HepG2 (cell line): ENCODE measurements around the gene MAN1A1. TPM values are rescaled to one million over a fixed set of nuclear protein-coding genes. Genes with fewer than 3 reads are reported as not detected.

Experiments
- CCAR2 ChIP-seq: fragments of 200-400 bp; formaldehyde crosslinking; optimal IDR thresholded peaks from 2 replicates; pipeline ENCODE3; 2018; ENCODE audit warnings: low read depth, mild to moderate bottlenecking, low read length, moderate library complexity
- HNF4G ChIP-seq, 2 experiments: sonication (generic) in 1 of 2; formaldehyde crosslinking in 1 of 2; IDR thresholded peaks; 2 replicates each; pipeline versions ENCODE4 v1.4.0 to v1.6.1; 2011 to 2020; ENCODE audit warnings: borderline replicate concordance in 2 of 2, low read depth in 2 of 2, mild to moderate bottlenecking in 2 of 2, low read length in 1 of 2, missing genetic modification reagents in 1 of 2, moderate library complexity in 1 of 2
- MBNL3 ChIP-seq: fragments of 250-450 bp; sonication (Bioruptor Pico); conservative IDR thresholded peaks from 2 replicates; pipeline ENCODE4 v1.8.0; 2022; ENCODE audit warnings: mild to moderate bottlenecking, inconsistent platforms
- USF2 ChIP-seq, 2 experiments: sonication (generic) in 1 of 2; formaldehyde crosslinking in 1 of 2; IDR thresholded peaks; 2 replicates each; pipeline versions ENCODE4 v1.5.1 to v1.6.1; 2011 to 2020; ENCODE audit warnings: borderline replicate concordance in 1 of 2, low read depth in 1 of 2, low read length in 1 of 2, mild to moderate bottlenecking in 1 of 2, missing genetic modification reagents in 1 of 2, moderate library complexity in 1 of 2
- ZHX2 ChIP-seq, 2 experiments: sonication (generic) in 1 of 2; formaldehyde crosslinking in 1 of 2; IDR thresholded peaks; 2 replicates each; pipeline versions ENCODE4 v1.6.1 to v1.9.0; 2014 to 2022; ENCODE audit warnings: antibody characterized with exemption in 1 of 2, borderline replicate concordance in 1 of 2, inconsistent platforms in 1 of 2, low read depth in 1 of 2, missing genetic modification reagents in 1 of 2
- ZNF746 ChIP-seq: sonication (generic); formaldehyde crosslinking; IDR thresholded peaks from 2 replicates; pipeline ENCODE4 v1.8.0; 2022; ENCODE audit warnings: mild to moderate bottlenecking, missing genetic modification reagents
- ZNF879 ChIP-seq: sonication (generic); formaldehyde crosslinking; IDR thresholded peaks from 2 replicates; pipeline ENCODE4 v1.8.1; 2023; ENCODE audit warnings: missing genetic modification reagents
- polyA plus RNA-seq, 8 experiments: library from polyadenylated mRNA; depleted of rRNA in 3 of 8; stranded (reverse) in 7 of 8; unstranded in 1 of 8; fragments of >200 nt; fragmentation: Illumina TruSeq in 4 of 8; extraction: Trizol in 4 of 8; gene quantifications; 2 replicates each; pipeline versions ENCODE4 v1.2.1 to v1.2.3, GENCODE V29; 2011 to 2016; ENCODE audit warnings: low read depth in 4 of 8, missing spikeins in 1 of 8, mixed read lengths in 1 of 8; ENCODE audit not compliant: insufficient read depth in 1 of 8
- total RNA-seq, 5 experiments: library from RNA; depleted of rRNA; stranded (reverse); fragments of >200 nt; fragmentation: Illumina TruSeq; extraction: Trizol; gene quantifications; 2 replicates each; pipeline ENCODE4 v1.2.3, GENCODE V29; 2016; ENCODE audit warnings: low read depth in 1 of 5

The MAN1A1 gene
- total and polyA plus RNA-seq, 2 of the 13 experiments (the other 11 are each of a cell fraction or from before 2014, with no cell fraction given), result 156 to 236 TPM

- TF ChIP-seq USF2 (IDR thresholded peaks at IDR 0.05; ENCODE audit: low read depth, low read length), result no peak
- no peak for TF ChIP-seq USF2 (CRISPR knock-in tag; IDR thresholded peaks at IDR 0.05; ENCODE audit: borderline replicate concordance)
- peak; percentile 52; the same call in 1 of the 2 replicates for TF ChIP-seq HNF4G (IDR thresholded peaks at IDR 0.05; ENCODE audit: borderline replicate concordance, low read depth, low read length)
- no peak for TF ChIP-seq HNF4G (CRISPR knock-in tag; IDR thresholded peaks at IDR 0.05; ENCODE audit: borderline replicate concordance, low read depth)
- TF ChIP-seq ZNF746 (CRISPR knock-in tag), result no peak
- TF ChIP-seq ZHX2 (IDR thresholded peaks at IDR 0.05; ENCODE audit: low read depth), result no peak
- peak; percentile 52; the same call in 1 of the 2 replicates for TF ChIP-seq ZHX2 (CRISPR knock-in tag; IDR thresholded peaks at IDR 0.05; ENCODE audit: borderline replicate concordance)
- no peak for TF ChIP-seq MBNL3 (CRISPR knock-in tag)
- TF ChIP-seq ZNF879 (CRISPR knock-in tag), result no peak
- no peak for TF ChIP-seq CCAR2
- TF ChIP-seq, all 625 proteins: peak for 145
Observed at GRCh38 chr6:119170447-119171087, 179.0 kb downstream of the MAN1A1 start (continued).
